HG02938 (cell line): ENCODE measurements around the gene CBX4.
A peak's percentile ranks its signal among the peaks of the same experiment; 100 is the strongest.

ENCODE experiments used
- ATAC-seq: cut with Tn5 transposase; IDR thresholded peaks from one replicate; pipeline ENCODE4 v1.9.1; 2021; ENCODE audit warnings: mild to moderate bottlenecking, moderate library complexity; ENCODE audit not compliant: unreplicated experiment

CBX4 gene

GRCh38 chr17:79842656-79843473, 3.6 kb upstream of the CBX4 start:
- no peak for ATAC-seq

DNA sequence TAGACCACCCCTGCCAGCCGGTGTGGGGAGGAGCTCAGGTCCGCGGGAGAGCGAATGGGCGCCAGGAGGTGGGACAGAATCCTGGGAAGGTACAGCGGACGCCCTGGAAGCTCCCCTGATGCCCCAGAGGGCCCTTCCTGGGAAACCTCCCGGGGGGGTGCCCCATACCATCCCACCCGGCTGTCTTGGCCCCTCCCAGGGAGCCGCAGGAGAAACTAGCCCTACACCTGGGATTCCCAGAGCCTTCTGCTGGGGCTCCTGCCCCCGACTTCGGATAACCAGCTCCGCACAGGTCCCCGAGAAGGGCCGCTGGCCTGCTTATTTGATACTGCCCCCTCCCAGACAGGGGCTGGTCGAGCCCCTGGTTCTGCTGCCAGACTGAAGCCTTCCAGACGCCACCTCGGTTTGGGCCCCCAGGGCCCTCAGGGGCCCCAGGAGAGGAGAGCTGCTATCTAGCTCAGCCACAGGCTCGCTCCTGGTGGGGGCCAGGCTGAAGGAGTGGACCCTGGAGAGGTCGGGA, 3.0 kb upstream of the CBX4 start:
- no peak for ATAC-seq

GRCh38 chr17:79841369-79842135, 2.3 kb upstream of the CBX4 start:
- no peak for ATAC-seq

DNA sequence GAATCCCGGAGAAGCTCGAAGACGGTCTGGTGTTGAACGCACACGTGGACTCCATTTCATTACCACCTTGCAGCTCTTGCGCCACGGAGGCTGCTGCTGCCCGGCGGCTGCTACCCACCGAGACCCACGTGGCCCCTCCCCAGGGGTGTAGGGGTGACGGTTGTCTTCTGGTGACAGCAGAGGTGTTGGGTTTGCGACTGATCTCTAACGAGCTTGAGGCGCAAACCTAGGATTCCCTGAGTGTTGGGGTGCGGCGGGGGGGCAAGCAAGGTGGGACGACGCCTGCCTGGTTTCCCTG, 1.7 kb upstream of the CBX4 start:
- ATAC-seq = no peak

DNA sequence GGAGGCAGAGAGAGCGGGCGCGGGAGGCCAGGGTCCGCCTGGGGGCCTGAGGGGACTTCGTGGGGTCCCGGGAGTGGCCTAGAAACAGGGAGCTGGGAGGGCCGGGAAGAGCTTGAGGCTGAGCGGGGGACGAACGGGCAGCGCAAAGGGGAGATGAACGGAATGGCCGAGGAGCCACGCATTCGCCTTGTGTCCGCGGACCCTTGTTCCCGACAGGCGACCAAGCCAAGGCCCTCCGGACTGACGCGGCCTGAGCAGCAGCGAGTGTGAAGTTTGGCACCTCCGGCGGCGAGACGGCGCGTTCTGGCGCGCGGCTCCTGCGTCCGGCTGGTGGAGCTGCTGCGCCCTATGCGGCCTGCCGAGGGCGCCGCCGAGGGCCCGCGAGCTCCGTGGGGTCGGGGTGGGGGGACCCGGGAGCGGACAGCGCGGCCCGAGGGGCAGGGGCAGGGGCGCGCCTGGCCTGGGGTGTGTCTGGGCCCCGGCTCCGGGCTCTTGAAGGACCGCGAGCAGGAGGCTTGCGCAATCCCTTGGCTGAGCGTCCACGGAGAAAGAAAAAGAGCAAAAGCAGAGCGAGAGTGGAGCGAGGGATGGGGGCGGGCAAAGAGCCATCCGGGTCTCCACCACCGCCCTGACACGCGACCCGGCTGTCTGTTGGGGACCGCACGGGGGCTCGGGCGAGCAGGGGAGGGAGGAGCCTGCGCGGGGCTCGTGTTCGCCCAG, 1.2 kb upstream of the CBX4 start:
- ATAC-seq = no peak

DNA sequence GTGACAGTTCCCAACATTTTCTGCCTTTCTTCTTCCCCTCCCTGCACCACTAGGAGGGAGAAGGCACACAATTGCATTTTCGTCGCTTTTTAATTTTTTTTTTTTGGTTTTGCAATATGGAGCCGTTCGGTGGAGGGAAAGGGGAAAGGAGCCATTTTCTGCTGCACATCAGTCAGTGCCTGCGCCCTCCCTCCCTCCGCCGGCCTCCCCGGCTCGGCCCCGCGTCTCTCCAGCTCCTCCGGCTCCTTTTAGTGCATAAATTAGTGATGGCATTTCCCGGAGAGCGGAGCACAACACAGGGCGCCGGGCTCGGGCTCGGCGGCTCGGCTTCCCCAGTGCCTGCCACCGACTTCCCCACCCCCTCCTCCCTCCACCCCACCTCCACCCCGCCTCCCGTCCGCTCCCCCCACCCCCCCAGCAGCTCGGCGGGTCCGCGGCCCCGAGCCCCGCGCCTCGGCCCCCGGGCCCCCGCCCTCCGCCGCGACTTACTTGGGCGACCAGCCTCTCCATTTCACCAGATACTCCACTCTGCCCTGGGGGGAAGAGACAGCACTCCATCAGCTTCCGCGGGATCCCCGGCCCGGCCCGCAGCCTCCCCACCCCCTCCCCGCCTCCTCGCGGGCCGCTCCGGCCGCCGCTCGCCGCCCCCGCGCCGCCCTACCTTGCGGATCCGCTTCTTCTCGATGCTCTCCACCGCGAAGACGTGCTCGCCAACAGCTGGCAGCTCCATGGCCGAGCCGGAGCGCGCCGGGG, 542 bp downstream of the CBX4 start:
- ATAC-seq = peak; percentile 9

DNA sequence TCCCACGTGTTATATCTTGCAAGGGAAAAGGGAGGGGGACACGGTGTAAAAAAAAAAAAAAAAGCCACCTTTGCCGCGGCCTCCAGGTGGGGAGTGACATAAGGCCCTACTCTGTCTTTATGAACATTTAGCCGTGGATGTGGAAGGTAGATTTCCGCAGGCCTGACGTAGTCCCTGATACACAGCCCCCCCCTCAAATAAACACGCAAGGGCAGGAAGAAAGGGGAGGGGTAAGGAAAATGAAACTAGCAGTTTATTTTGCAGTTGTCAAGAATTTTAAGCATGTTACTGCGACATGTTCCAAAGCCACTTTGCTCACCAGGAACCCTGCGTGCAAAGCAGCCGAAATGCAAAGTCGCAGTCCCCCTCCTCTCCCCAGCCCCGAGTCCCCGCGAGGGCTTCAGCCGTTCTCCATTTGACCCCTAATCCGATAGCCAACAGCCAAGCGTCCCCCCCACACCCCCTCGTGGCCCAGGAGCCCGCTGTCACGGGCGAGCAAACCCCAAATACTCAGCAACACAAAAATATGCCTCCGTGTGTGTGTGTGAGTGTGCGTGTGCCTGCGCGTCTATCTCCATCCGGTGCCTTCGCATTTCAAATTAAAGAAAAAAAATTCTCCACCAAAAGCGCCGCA, 1.2 kb downstream of the CBX4 start:
- no peak for ATAC-seq

DNA sequence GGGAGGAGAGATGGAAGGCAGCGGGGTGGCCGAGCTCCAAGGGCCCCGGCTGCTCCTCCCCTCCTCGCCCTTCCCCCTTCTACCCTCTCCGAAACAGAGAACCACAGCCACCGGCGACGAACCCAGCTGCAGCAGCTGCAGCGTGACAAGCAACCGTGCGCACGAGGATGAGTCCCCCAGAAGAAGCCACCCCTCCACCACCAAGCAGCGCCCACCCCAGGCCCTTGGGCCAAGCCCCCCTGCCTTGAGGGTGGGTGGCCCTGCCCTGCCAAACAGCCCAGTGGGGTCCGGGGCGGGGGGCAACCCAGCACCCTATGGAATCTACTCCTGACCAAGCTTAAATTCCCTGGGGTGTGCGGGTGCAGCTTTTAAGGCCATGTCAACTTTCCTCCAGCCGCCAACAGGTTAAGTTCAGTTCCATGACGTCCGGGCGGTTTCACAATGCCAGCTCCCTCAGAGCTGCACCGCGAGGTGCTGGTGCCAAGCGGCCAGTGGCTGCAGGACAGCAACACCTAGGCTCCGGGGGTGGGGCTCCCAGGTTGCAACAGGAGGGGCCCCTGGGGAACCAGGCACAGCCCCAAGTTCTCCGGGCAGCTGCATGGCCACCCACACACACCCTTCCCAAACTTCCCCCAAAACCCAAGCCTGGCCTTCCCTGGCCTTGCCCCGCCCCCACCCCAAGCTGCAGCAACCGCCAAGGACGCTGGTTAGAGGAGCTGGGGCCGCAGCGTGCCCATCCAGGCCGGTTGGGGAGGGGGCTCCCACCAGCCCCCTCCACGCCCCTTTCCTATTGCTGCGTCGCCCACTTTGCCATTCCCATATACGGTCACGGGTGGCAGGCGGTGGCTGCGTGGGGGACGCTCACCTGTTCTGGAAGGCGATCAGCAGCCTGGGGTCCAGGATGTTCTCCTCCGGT, 2.0 kb downstream of the CBX4 start:
- no peak for ATAC-seq

DNA sequence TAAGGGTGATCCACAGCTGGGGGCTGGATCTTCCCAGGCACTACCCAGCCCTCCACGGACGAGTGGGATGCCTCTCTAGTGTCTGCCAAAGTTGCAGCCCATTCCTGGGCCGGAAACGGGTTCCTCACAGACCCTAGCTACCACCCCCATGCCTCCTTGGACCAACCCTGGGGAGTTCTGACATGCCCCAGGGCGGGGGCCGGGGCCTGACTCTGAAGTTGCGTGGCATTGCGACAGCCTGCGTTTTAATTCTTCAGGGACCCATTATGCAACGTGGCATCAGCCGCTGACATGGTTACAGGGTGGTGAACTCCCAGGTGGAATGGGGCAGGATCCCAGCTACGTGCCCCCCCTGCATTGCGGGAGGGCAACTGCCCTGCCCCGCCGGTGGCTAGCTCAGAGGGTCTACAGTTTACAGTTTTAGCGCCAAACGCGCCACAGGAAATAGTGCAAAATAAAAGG, 2.7 kb downstream of the CBX4 start:
- ATAC-seq = no peak

DNA sequence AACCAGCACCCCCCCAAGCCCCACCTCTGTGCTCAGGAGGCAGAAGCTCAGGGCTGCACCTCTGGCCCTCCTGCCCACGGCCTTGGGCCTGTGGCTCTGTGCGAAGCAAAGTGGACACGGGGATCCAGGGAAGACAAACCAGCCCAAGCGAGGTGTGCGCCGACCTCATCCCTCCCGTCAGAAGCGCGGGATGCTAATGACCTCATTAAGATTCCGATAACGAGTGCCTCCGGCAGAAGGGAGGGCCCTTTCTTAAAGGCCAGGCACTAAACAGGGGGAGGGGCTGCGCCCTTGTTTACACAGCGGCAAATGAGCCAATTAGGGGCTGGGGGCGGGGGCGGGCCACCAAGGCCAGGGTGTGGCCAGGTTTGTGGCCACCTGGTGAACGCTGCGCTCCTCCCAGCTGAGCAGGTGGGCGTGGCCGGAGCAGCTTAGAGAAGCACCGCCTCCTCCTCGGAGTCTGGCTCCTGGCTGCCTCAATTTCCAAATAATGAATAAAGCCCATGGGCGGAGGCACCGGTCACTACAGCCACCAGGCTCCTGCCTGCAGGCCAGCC, 3.2 kb downstream of the CBX4 start:
- no peak for ATAC-seq

DNA sequence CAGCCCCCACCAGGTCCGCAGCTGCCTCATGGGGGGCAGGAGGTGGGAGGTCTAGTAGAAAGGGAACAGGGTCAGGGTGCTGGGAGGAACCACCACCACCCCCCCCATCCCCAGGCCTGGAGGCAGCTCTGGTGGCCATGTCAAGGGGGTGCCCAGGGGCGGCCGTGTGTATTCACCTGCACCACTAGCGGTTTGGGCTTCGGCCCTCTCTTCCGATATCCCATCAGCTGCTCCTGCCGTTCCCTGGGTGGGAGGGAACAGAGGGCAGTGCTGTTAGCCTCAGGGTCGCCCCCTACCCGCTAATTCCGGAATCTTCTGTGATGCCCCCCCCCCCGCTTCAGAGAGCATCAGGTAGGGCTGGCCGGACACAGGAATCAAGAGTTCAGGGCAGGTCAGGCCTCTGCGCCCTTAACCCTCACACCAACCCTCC, 3.8 kb downstream of the CBX4 start:
- no peak for ATAC-seq

DNA sequence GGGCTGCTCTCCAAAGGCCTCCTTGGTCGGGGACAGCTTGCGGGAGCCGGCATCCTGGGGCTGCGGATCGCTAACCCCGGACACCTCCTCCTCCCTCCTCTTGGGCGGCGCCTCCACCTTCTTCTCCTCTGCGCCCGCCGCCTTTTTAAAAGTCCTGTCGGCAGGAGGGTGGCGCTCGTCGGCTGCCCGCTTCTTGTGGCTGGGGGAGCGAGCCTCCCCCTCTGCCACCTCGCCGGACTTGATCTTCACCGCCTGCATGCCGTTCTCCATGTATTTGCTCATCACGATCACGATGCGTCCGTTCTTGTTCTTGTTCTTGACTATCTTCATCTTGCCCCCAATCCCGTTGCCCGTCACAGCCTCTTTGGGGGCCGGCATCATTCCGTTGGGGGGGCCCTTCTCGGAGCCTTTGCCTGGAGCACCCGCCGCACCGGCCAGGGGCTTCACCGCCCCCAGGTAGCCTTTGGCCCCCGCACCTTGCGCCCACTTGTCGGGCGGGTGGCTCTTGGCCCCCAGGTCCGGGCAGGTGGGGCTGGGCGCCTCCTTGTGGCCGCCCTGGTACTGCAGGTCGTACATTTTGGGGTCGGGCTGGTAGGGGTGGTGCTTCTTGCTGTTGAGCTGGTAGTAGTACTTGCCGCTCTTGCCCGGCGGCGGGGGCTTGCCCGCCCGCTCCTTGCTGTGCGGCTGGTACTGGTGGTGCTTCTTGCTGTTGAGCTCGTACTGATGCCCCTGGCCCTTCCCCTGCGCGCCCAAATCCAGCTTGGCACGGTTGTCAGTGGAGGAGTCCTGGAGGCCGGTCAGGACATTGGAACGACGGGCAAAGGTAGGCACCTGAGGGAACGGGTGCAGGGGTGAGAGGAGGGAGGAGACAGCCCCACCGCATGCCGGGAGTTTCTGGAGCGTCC, 4.4 kb downstream of the CBX4 start:
- ATAC-seq = no peak

DNA sequence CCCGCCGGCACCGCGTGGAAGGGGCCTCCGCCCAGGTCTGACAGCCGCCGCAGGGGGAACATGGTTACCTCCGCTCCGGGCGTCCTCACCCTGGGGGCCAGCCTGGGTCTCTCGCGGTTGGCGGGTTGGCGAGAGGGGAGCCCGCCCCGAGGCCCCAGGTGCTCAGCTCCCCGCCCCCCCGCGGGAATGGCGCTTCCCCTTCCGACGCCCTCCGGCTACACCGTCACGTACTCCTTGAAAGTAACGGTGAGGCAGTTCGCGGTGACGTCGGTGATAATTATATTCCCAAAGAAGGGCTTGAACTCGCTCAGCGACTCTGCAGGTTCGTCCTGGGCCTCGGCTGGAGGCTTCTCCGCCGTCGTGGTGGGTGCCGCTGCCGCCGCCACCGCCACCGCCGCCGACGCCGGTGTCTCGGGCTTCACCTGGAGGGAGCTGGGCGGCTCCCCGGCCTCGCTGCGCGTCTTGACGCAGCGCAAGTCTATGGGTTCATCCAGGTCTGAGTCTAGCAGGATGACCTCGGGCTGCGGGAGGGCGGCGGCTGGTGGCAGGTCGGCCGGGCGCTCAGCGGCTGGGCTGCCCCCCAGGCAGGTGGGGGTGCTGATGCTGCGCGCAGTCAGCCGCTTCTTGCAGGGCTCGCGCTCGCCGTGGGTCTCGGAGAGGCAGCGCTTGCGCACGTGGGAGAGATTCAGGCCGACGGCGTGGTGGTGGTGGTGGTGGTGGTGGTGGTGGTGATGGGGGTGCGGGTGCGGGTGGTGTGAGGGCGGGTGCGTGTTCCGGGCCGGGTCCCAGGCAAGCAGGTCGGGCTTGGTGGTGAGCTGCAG, 5.3 kb downstream of the CBX4 start:
- no peak for ATAC-seq

DNA sequence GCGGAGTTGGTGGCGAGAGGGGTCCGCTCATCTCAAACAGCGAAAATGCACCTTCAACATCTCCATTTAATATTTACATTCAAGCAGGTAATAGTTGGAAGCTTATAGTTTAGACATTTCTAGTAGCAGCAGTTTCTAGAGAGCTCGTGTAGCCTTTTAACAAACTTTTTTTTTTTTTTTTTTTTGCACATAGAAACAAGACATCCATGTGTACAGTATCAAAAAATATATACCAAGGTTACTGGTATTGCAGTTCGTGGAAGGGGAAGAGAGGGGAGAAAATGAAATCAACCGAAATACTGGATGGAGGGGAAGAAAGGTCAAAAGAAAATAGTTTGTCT, 6.2 kb downstream of the CBX4 start:
- no peak for ATAC-seq

GRCh38 chr17:79832218-79833109, 6.8 kb downstream of the CBX4 start:
- ATAC-seq = no peak
